OCI-M1 (cell line): Measurements from ENCODE around the gene STX2.
"Not testable (repeated sequence)": the region's sequence is repeated elsewhere in the genome, so short reads cannot be mapped to it uniquely, and the experiment has no call there.

ENCODE experiments used
- DNase-seq: peaks from one replicate; lab custom pipeline; 2025; lab: John Stamatoyannopoulos, UW

Gene STX2

GRCh38 chr12:130870442-130871285 lies 31.6 kb upstream of the STX2 start:
- DNase-seq = peak; percentile 88

GRCh38 chr12:130868412-130868811 lies 29.4 kb upstream of the STX2 start:
- DNase-seq = peak; percentile 37

DNA sequence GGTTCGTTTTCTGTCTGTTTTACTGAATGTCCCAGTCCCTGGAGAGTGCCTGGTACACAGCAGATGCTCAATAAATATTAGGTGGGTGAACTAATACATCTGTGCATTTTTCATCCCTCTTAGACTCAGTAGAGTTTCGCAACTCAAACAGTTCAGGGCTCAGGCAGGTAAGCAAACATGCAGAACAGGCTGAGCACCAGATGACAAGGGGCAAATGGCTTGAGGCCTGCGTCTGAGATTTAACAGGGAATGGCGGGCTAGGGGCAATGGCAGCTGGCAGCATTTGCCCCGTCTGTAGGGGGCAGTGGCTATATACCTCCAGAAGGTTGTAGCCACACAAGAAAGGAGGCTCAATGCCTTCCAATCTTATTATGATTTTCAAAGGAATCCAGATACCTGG lies 24.2 kb upstream of the STX2 start:
- DNase-seq = no peak

GRCh38 chr12:130862771-130863170 lies 23.7 kb upstream of the STX2 start:
- not testable (repeated sequence) for DNase-seq

DNA sequence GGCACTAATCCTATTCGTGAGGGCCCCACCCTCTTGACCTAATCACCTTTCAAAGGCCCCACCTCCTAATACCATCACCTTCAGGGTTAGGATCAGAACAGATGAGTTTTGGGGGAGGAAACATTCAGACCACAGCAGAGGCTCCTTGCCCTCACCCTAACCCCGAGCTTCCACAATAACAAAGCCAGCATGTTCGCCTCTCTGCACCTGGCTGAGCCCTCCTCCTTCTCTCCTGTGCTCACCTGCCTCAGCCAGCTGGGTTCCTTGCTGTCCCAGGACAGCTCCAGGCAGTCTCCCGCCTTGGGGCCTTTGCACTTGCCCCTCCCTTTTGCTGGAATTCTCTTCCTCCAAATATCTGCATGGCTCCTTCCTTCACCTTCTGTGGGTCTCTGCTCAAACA lies 23.1 kb upstream of the STX2 start:
- DNase-seq = no peak

DNA sequence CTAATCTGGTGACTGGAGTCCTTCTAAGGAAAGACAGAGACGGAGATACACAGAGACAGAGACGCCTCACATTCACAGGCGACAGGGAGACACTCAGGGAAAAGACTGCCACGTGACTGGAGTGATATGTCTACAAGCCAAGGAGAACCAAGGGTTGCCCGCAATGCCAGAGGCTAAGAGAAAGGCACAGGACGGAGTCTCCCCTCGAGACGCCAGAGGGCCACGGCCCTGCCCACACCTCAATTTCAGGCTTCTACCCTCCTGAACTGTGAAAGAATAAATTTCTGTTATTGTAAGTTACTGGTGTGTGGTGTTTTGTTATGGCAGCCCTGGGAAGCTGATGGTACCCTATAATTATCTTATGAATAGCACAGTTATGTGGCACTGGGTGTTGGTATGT lies 21.3 kb upstream of the STX2 start:
- DNase-seq = no peak

- peak; percentile 33 for DNase-seq
Measured at GRCh38 chr12:130859161-130859560, 20.1 kb upstream of the STX2 start.

DNA sequence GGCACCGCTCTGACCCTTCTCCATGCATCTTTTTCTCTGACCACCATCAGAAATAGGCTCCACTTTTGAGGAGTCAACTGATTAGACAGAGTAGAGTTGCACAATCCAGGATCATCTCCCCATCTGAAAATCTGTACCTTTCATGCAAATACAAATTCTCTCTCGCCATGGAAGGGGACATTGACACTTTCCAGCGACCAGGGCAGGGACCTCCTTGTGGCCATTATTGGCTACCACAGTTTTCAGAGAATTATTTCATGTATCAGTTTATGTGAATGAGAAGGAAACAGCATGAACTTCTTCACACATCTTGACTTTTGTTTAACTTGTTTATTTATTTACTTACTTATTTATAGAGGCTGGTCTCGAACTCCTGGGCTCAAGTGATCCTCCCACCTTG lies 19.0 kb upstream of the STX2 start:
- DNase-seq = no peak

- no peak for DNase-seq
Measured at GRCh38 chr12:130856088-130856487, 17.0 kb upstream of the STX2 start.

GRCh38 chr12:130850418-130851021 lies 11.5 kb upstream of the STX2 start:
- no peak for DNase-seq

DNA sequence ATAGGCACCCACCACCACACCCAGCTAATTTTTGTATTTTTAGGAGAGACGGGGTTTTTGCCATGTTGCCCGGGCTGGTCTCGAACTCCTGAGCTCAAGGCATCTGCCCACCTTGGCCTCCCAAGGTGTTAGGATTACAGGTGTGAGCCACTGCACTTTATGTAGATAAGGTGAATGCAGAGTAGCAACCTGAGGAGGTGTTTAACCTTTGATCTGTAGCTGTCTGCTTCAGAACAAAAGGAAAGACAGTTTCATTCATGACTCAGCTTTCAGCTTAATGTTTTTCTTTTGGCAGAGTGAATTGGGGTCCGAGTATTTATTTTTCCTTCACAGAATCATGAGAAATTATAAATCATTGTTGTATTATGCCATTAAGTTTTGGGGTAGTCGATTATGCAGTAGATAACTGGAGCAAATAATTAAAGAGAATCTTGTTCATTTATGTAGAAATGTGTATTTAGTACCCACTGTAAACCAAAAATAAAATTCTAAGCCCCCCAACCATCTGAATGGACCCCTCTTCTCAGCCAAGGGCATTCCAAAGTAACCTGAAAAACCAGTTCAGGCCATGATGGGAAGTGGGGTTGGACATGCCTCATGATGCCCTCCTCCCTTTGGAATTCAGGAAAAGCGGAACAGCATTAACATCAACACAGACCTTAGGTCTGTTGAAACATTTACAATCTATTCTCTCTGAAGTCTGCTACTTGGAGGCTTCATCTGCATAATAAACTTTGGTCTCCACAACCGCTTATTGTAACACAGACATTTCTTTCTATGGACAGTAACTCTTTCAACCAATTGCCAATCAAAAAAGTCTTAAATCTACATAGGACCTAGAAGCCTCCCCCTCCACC lies 10.7 kb upstream of the STX2 start:
- DNase-seq = no peak

- DNase-seq = not testable (repeated sequence)
Measured at GRCh38 chr12:130848785-130849305, 9.8 kb upstream of the STX2 start.

DNA sequence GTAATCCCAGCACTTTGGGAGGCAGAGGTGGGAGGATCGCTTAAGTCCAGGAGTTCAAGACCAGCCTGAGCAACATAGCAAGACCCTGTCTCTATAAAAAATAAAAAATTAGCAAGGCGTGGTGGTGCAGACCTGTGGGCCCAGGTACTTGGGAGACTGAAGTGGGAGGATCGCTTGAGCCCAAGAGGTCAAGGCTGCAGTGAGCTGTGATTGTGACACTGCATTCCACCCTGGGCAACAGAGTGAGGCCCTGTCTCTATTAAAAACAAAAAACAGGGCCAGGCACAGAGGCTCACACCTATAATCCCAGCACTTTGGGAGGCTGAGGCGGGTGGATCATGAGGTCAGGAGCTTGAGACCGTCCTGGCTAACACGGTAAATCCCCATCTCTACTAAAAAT lies 9.1 kb upstream of the STX2 start:
- DNase-seq = not testable (repeated sequence)

GRCh38 chr12:130847112-130847511 lies 8.1 kb upstream of the STX2 start:
- no peak for DNase-seq

DNA sequence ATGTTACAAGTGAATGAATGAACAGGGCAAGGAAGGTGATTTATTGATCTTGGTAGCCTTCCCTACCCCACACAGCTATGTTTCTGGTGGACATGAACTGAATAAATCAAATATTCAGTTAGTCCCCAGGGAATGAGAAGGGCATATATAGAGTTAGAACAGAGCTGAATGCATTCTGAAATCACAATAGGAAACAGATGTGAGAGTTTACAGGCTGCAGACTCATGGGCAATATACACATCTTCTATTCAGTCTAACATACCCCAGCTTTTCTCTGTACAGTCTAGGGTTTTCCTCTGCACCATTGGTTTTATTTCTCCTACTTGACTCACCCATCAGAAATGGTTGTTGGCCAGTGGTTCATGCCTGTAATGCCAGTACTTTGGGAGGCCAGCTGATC lies 7.3 kb upstream of the STX2 start:
- DNase-seq = no peak

DNA sequence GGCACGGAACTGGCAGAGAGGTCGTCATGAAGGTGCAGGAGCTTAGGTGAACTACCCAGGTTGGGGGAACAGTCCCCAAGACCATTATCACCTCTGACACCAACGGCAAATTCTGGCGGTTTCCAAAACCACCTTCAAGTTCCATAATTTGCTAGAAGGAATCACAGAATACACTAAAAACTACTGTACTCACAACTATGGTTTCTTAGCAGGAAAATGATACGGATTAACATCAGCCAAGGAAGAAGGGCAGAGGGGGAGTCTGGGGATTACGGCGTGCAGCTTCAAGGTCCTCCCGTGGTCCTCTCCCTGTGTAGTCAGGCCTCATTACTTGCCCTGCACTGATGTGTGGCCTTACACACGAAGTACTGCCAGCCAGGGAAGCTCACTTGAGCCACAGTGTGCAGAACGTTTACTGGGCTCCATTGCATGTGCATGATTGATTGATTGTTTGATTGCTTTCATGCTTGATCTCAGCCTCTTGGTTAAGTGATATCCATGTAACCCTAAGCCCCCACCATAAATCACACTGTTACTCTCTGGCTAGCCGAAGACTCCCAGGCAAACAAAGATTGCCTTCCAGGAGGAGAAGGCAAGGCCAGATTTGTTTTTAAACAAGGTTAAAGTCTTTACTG lies 837 bp upstream of the STX2 start:
- DNase-seq = no peak

GRCh38 chr12:130838284-130838950 lies 633 bp downstream of the STX2 start:
- peak; percentile 54 for DNase-seq

GRCh38 chr12:130835436-130835835 lies 3.6 kb downstream of the STX2 start:
- no peak for DNase-seq

- DNase-seq = no peak
Measured at GRCh38 chr12:130835011-130835410, 4.0 kb downstream of the STX2 start.

GRCh38 chr12:130832561-130833209 lies 6.4 kb downstream of the STX2 start:
- DNase-seq = peak; percentile 94

GRCh38 chr12:130831876-130832405 lies 7.1 kb downstream of the STX2 start:
- DNase-seq = no peak
